ENCODE measurements around the gene JARID2.

The JARID2 gene

DNA sequence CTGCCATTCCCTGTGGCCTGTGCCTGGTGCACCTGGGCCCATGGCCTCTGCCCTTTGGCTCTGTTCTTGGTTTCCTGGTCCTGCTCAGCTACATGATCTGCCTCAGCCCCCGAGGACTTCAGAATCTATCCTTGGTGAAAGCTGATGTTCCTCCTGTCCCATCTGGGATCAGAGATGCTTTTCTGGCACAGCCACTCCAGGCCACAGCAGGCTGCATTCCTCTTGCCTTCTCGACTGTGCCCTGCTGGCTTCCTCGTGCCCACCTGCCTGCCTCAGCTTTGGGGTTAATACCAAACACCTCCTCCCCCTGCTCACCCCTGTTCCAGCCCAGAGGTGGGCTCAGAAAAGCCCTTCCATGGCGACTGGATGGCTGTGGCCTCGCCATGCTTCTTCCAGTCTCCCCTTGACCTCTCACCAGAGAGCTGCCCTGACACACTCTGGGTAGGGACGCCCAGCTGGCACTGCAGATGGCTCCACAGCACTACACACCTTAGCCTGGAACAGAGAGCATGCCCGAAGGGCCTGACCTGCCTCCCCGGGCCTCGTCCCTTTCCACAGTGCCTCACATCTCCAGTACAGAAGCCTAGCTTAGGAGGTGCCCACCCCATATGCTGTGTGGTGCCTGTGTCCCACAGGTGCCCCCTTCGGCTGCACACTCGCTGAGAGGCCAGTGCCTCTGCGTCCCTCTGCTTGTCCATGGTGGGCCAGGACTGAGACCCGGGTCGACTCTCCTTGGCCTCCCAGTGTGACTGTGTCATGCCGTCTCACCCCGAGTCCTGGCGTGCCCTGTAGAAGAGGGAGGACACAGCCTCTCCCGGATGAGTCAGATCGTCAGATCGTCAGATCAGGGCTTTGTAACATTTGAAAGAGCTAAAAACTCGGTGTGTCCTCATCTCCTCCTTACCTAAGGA, 268.2 kb downstream of the JARID2 start:
- H3K27ac ChIP-seq (ENCODE audit: low read depth, low read length), result no peak overlapping the region
- no peak overlapping the region for H3K9ac ChIP-seq (ENCODE audit: low read length)
- H3K36me3 ChIP-seq (ENCODE audit: control insufficient read depth, insufficient read depth, low read length), result peaks cover 99% of the 10 kb centered on the region
- H3K4me1 ChIP-seq (ENCODE audit: control insufficient read depth, insufficient read depth, low read length), result no peaks in the 10 kb centered on the region
- H3K4me3 ChIP-seq (ENCODE audit: low read depth, low read length), result no peak overlapping the region
- no peaks in the 10 kb centered on the region for H3K27me3 ChIP-seq (ENCODE audit: control insufficient read depth, insufficient read depth, low read length)
- no peaks in the 10 kb centered on the region for H3K9me3 ChIP-seq (ENCODE audit: control insufficient read depth, insufficient read depth, low read depth, low read length)

DNA sequence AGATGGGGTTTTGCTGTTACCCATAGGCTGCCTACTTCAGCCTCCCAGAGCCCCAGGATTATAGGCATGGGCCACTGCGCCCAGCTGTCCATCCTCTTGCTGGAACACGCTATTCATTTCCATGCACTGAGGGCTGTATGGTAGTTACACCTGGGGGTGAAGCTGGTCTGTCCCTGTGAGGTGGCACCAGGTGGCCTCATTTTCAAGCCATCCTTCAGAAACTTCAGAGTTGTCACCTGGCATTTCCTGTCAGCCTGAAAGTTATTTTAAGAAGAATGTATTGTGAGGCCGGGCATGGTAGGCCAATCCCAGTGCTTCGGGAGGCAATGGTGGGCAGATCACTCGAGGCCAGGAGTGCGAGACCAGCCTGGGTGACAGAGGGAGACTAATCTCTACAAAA, 269.4 kb downstream of the JARID2 start:
- Histone ChIP-seq H3K9me3 (ENCODE audit: control insufficient read depth, insufficient read depth, low read depth, low read length) (no peaks in the 10 kb centered on the region), H3K27ac (ENCODE audit: low read depth, low read length) (no peak overlapping the region), H3K4me3 (ENCODE audit: low read depth, low read length) (no peak overlapping the region), H3K36me3 (ENCODE audit: control insufficient read depth, insufficient read depth, low read length) (peaks cover 100% of the 10 kb centered on the region), H3K9ac (ENCODE audit: low read length) (no peak overlapping the region), H3K4me1 (ENCODE audit: control insufficient read depth, insufficient read depth, low read length) (no peaks in the 10 kb centered on the region), H3K27me3 (ENCODE audit: control insufficient read depth, insufficient read depth, low read length) (no peaks in the 10 kb centered on the region)

- Histone ChIP-seq H3K4me3 (ENCODE audit: low read depth, low read length) (no peak overlapping the region), H3K27me3 (ENCODE audit: control insufficient read depth, insufficient read depth, low read length) (no peaks in the 10 kb centered on the region), H3K36me3 (ENCODE audit: control insufficient read depth, insufficient read depth, low read length) (peaks cover 100% of the 10 kb centered on the region), H3K27ac (ENCODE audit: low read depth, low read length) (no peak overlapping the region), H3K9me3 (ENCODE audit: control insufficient read depth, insufficient read depth, low read depth, low read length) (no peaks in the 10 kb centered on the region), H3K9ac (ENCODE audit: low read length) (no peak overlapping the region), H3K4me1 (ENCODE audit: control insufficient read depth, insufficient read depth, low read length) (no peaks in the 10 kb centered on the region)
Observed at GRCh38 chr6:15515660-15516375, 269.9 kb downstream of the JARID2 start.

- Histone ChIP-seq H3K27me3 (ENCODE audit: control insufficient read depth, insufficient read depth, low read length) (no peaks in the 10 kb centered on the region), H3K9me3 (ENCODE audit: control insufficient read depth, insufficient read depth, low read depth, low read length) (no peaks in the 10 kb centered on the region), H3K27ac (ENCODE audit: low read depth, low read length) (no peak overlapping the region), H3K36me3 (ENCODE audit: control insufficient read depth, insufficient read depth, low read length) (peaks cover 100% of the 10 kb centered on the region), H3K9ac (ENCODE audit: low read length) (no peak overlapping the region), H3K4me3 (ENCODE audit: low read depth, low read length) (no peak overlapping the region), H3K4me1 (ENCODE audit: control insufficient read depth, insufficient read depth, low read length) (no peaks in the 10 kb centered on the region)
Observed at GRCh38 chr6:15516378-15516777, 270.5 kb downstream of the JARID2 start.

- H3K27me3 ChIP-seq (ENCODE audit: control insufficient read depth, insufficient read depth, low read length), result no peaks in the 10 kb centered on the region
- peaks cover 100% of the 10 kb centered on the region for H3K36me3 ChIP-seq (ENCODE audit: control insufficient read depth, insufficient read depth, low read length)
- H3K9ac ChIP-seq (ENCODE audit: low read length), result no peak overlapping the region
- no peak overlapping the region for H3K27ac ChIP-seq (ENCODE audit: low read depth, low read length)
- H3K9me3 ChIP-seq (ENCODE audit: control insufficient read depth, insufficient read depth, low read depth, low read length), result no peaks in the 10 kb centered on the region
- H3K4me3 ChIP-seq (ENCODE audit: low read depth, low read length), result no peak overlapping the region
- H3K4me1 ChIP-seq (ENCODE audit: control insufficient read depth, insufficient read depth, low read length), result no peaks in the 10 kb centered on the region
Observed at GRCh38 chr6:15516923-15517560, 271.2 kb downstream of the JARID2 start.

DNA sequence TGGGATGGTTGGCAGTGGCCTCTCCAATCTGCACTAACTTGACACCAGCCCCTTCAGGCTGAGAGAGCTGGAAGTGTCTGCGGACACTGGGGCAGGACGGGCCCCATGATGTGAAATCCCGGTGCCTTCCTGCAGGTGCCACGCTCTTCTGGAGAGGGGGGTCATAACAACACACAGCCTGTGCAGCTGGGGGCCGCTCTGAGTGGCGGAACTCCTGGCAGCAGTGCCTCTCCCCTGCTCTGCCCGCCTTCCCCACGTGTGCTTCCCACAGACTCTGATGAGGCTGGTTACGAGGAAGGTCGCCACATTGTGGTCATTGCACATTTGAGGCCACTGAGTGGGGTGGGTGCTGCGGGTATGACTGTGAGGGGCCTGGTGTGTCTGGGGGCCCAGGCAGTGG, 271.7 kb downstream of the JARID2 start:
- H3K4me3 ChIP-seq (ENCODE audit: low read depth, low read length), result no peak overlapping the region
- no peaks in the 10 kb centered on the region for H3K9me3 ChIP-seq (ENCODE audit: control insufficient read depth, insufficient read depth, low read depth, low read length)
- H3K4me1 ChIP-seq (ENCODE audit: control insufficient read depth, insufficient read depth, low read length), result no peaks in the 10 kb centered on the region
- peaks cover 100% of the 10 kb centered on the region for H3K36me3 ChIP-seq (ENCODE audit: control insufficient read depth, insufficient read depth, low read length)
- no peaks in the 10 kb centered on the region for H3K27me3 ChIP-seq (ENCODE audit: control insufficient read depth, insufficient read depth, low read length)
- H3K27ac ChIP-seq (ENCODE audit: low read depth, low read length), result no peak overlapping the region
- no peak overlapping the region for H3K9ac ChIP-seq (ENCODE audit: low read length)

GRCh38 chr6:15518057-15518456, 272.2 kb downstream of the JARID2 start:
- H3K4me1 ChIP-seq (ENCODE audit: control insufficient read depth, insufficient read depth, low read length), result no peaks in the 10 kb centered on the region
- H3K9ac ChIP-seq (ENCODE audit: low read length), result no peak overlapping the region
- H3K27me3 ChIP-seq (ENCODE audit: control insufficient read depth, insufficient read depth, low read length), result no peaks in the 10 kb centered on the region
- H3K27ac ChIP-seq (ENCODE audit: low read depth, low read length), result no peak overlapping the region
- H3K9me3 ChIP-seq (ENCODE audit: control insufficient read depth, insufficient read depth, low read depth, low read length), result no peaks in the 10 kb centered on the region
- no peak overlapping the region for H3K4me3 ChIP-seq (ENCODE audit: low read depth, low read length)
- H3K36me3 ChIP-seq (ENCODE audit: control insufficient read depth, insufficient read depth, low read length), result peaks cover 100% of the 10 kb centered on the region

DNA sequence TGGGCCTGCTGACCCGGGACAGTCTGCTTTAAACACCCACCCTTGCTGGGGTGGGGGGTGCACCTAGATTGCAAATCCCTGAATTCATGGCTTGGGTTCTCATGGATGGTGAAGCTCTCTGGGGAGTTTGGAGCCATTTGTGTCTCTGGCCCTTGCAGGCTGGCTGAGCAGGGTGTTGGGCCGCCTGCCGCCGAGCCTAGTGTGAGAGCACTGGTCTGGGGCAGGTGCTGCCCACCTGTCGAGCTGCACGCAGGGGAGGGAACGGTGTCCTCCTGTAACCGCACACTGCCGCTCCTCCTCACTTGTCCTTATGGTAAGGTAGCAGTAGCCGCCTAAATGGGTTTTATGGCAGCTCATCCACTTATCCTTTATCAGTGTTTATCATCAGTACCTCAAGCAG, 273.0 kb downstream of the JARID2 start:
- H3K27me3 ChIP-seq (ENCODE audit: control insufficient read depth, insufficient read depth, low read length), result no peaks in the 10 kb centered on the region
- peaks cover 100% of the 10 kb centered on the region for H3K36me3 ChIP-seq (ENCODE audit: control insufficient read depth, insufficient read depth, low read length)
- H3K4me3 ChIP-seq (ENCODE audit: low read depth, low read length), result no peak overlapping the region
- H3K9me3 ChIP-seq (ENCODE audit: control insufficient read depth, insufficient read depth, low read depth, low read length), result no peaks in the 10 kb centered on the region
- H3K9ac ChIP-seq (ENCODE audit: low read length), result no peak overlapping the region
- no peak overlapping the region for H3K27ac ChIP-seq (ENCODE audit: low read depth, low read length)
- H3K4me1 ChIP-seq (ENCODE audit: control insufficient read depth, insufficient read depth, low read length), result no peaks in the 10 kb centered on the region

- no peak overlapping the region for H3K27ac ChIP-seq (ENCODE audit: low read depth, low read length)
- H3K9me3 ChIP-seq (ENCODE audit: control insufficient read depth, insufficient read depth, low read depth, low read length), result peaks cover 5% of the 10 kb centered on the region; the same call in 1 of the 2 replicates
- H3K36me3 ChIP-seq (ENCODE audit: control insufficient read depth, insufficient read depth, low read length), result peaks cover 100% of the 10 kb centered on the region
Observed at GRCh38 chr6:15519681-15520080, 273.8 kb downstream of the JARID2 start.

GRCh38 chr6:15520626-15521203, 274.8 kb downstream of the JARID2 start:
- H3K4me1 ChIP-seq (ENCODE audit: control insufficient read depth, insufficient read depth, low read length), result no peaks in the 10 kb centered on the region
- H3K36me3 ChIP-seq (ENCODE audit: control insufficient read depth, insufficient read depth, low read length), result peaks cover 90% of the 10 kb centered on the region
- H3K9me3 ChIP-seq (ENCODE audit: control insufficient read depth, insufficient read depth, low read depth, low read length), result peaks cover 11% of the 10 kb centered on the region; the same call in 1 of the 2 replicates
- H3K4me3 ChIP-seq (ENCODE audit: low read depth, low read length), result no peak overlapping the region
- no peak overlapping the region for H3K9ac ChIP-seq (ENCODE audit: low read length)
- H3K27me3 ChIP-seq (ENCODE audit: control insufficient read depth, insufficient read depth, low read length), result no peaks in the 10 kb centered on the region
- no peak overlapping the region for H3K27ac ChIP-seq (ENCODE audit: low read depth, low read length)

More at GRCh38 chr6:15519681-15520080, 273.8 kb downstream of the JARID2 start:
- H3K27me3 ChIP-seq (ENCODE audit: control insufficient read depth, insufficient read depth, low read length), result no peaks in the 10 kb centered on the region
- no peaks in the 10 kb centered on the region for H3K4me1 ChIP-seq (ENCODE audit: control insufficient read depth, insufficient read depth, low read length)
- H3K9ac ChIP-seq (ENCODE audit: low read length), result no peak overlapping the region
- no peak overlapping the region for H3K4me3 ChIP-seq (ENCODE audit: low read depth, low read length)

Data from HUES6 (cell line).